Esophagus squamous epithelium (tissue), 4 donors: ENCODE results near the gene UBB.

Experiments used
- POLR2A ChIP-seq, 4 donors: fragments of 450-650 bp; IDR thresholded peaks; one replicate each; pipeline ENCODE4 v1.6.1; 2017; ENCODE audit warnings: antibody characterized with exemption in 4 of 4, mild to moderate bottlenecking in 4 of 4, moderate library complexity in 3 of 4
- TF ChIP-seq, protein P1 (sequence below), 6 experiments: fragments of 450-650 bp in 4 of 6; fragments of 200-600 bp in 2 of 6; sonication (generic) in 2 of 6; IDR thresholded peaks; one replicate each; pipeline ENCODE4 v1.5.1; 2016 to 2019; ENCODE audit warnings: antibody characterized with exemption in 6 of 6, mild to moderate bottlenecking in 4 of 6, moderate library complexity in 4 of 6

DNA sequence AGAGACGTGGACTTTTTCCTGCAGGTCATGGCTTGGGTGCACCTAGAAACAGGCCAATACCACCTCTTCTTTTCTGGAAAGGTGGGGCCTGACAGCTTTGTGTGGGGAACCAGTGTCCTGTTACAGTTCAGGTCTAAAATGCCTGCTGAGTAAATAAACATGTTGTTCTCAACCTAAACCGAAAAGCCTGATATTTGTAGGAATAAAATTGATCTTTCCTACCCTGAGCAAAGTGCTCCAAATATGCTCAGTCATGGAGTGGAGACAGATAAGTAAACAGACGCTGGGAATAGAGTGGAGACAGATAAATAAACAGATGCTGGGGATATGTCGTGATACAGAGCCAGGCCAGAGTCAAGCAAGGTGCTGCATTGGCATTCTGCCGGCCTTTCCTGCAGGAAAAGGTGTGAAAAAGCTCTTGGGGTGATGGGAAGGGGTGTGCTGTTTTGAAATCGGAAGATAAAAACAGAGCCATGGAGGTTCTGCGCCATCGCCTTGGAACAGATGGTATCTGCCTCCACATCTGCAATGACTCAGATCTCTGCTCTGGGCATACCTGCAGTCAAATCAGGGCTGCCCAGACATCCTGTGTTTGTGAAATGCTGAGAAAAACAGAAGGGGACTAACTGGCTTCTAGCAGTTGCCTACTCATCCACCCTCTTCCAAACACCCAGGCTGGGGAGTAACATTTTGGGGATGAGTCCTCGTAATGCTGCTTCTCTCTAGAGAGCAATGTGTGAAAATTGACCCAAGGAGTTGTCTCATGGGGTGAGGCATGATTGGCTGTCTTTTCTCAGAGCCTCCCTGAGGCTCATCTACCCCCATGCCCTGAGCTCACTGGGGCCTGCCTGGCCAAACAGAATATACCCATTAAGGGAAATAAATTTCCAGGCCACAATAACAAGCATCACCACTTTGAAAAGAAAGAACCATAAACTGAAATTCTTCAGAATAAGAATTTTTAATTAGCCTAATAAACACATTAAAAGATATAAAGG, 17.7 kb downstream of the UBB start:
- TF ChIP-seq, protein P1, sequence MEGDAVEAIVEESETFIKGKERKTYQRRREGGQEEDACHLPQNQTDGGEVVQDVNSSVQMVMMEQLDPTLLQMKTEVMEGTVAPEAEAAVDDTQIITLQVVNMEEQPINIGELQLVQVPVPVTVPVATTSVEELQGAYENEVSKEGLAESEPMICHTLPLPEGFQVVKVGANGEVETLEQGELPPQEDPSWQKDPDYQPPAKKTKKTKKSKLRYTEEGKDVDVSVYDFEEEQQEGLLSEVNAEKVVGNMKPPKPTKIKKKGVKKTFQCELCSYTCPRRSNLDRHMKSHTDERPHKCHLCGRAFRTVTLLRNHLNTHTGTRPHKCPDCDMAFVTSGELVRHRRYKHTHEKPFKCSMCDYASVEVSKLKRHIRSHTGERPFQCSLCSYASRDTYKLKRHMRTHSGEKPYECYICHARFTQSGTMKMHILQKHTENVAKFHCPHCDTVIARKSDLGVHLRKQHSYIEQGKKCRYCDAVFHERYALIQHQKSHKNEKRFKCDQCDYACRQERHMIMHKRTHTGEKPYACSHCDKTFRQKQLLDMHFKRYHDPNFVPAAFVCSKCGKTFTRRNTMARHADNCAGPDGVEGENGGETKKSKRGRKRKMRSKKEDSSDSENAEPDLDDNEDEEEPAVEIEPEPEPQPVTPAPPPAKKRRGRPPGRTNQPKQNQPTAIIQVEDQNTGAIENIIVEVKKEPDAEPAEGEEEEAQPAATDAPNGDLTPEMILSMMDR (IDR thresholded peaks at IDR 0.05) = no peak
- no peak for TF ChIP-seq POLR2A (IDR thresholded peaks at IDR 0.05)
